Neuronal stem cell (in vitro differentiated cells): ENCODE measurements around the gene GEMIN5.
"Not testable (repeated sequence)": the region's sequence is repeated elsewhere in the genome, so short reads cannot be mapped to it uniquely, and the experiment has no call there.

ENCODE experiments used
- DNase-seq: peaks from one replicate; pipeline ENCODE4 v3.0.0-alpha.2; 2013; ENCODE audit warnings: low spot score
- H2AFZ ChIP-seq: one replicate; pipeline ENCODE4 v1.6.1; 2013; ENCODE audit warnings: mild to moderate bottlenecking, low read length, inconsistent platforms
- H2AK5ac ChIP-seq: 2 replicates; pipeline ENCODE4 v1.6.1; 2013; ENCODE audit warnings: low read depth, mild to moderate bottlenecking, inconsistent platforms, low read length, moderate library complexity, mixed read lengths
- H2BK120ac ChIP-seq: 2 replicates; pipeline ENCODE4 v1.6.1; 2013; ENCODE audit warnings: low read depth, mild to moderate bottlenecking, inconsistent platforms, low read length, moderate library complexity, mixed read lengths
- H2BK12ac ChIP-seq: one replicate; pipeline ENCODE4 v1.6.1; 2013; ENCODE audit warnings: low read length, inconsistent platforms
- H2BK15ac ChIP-seq: 2 replicates; pipeline ENCODE4 v1.6.1; 2013; ENCODE audit warnings: mild to moderate bottlenecking, low read length, inconsistent platforms, mixed read lengths
- H2BK5ac ChIP-seq: one replicate; pipeline ENCODE4 v1.6.1; 2013; ENCODE audit warnings: inconsistent platforms, mild to moderate bottlenecking, low read length, moderate library complexity
- H3K14ac ChIP-seq: one replicate; pipeline ENCODE4 v1.6.1; 2013; ENCODE audit warnings: low read length, inconsistent platforms
- H3K18ac ChIP-seq: 2 replicates; pipeline ENCODE4 v1.6.1; 2013; ENCODE audit warnings: low read length, inconsistent platforms
- H3K23ac ChIP-seq: 2 replicates; pipeline ENCODE4 v1.6.1; 2013; ENCODE audit warnings: low read depth, mild to moderate bottlenecking, mixed read lengths, low read length, inconsistent platforms; ENCODE audit not compliant: poor library complexity
- H3K27ac ChIP-seq: replicated peaks from 3 replicates; pipeline ENCODE4 v1.5.1; 2013; ENCODE audit warnings: low read length, inconsistent platforms
- H3K27me3 ChIP-seq, 3 experiments: 2 replicates each; pipeline ENCODE4 v1.6.1; 2013; ENCODE audit warnings: low read length in 3 of 3, mild to moderate bottlenecking in 2 of 3, inconsistent platforms in 1 of 3, low read depth in 1 of 3, mixed read lengths in 1 of 3, moderate library complexity in 1 of 3; ENCODE audit not compliant: control insufficient read depth in 3 of 3, insufficient read depth in 3 of 3
- H3K36me3 ChIP-seq, 2 donors: replicated peaks in 1 of 2; 2 replicates each; pipeline ENCODE4 v1.6.1; 2013; ENCODE audit warnings: low read length in 2 of 2; ENCODE audit not compliant: control insufficient read depth in 2 of 2, insufficient read depth in 2 of 2
- H3K4ac ChIP-seq: 2 replicates; pipeline ENCODE4 v1.6.1; 2013; ENCODE audit warnings: inconsistent platforms, mild to moderate bottlenecking, low read length, moderate library complexity
- H3K4me1 ChIP-seq, 2 donors: 1 replicate in 1 of 2; 2 replicates in 1 of 2; pipeline ENCODE4 v1.6.1; 2013; ENCODE audit warnings: low read length in 2 of 2, low read depth in 1 of 2; ENCODE audit not compliant: control insufficient read depth in 2 of 2, insufficient read depth in 1 of 2
- H3K4me2 ChIP-seq: one replicate; pipeline ENCODE4 v1.6.1; 2013; ENCODE audit warnings: mild to moderate bottlenecking, low read length, inconsistent platforms; ENCODE audit not compliant: insufficient read depth, poor library complexity, severe bottlenecking
- H3K4me3 ChIP-seq, 2 donors: 2 replicates each; pipeline ENCODE4 v1.5.1; 2013; ENCODE audit warnings: low read length in 2 of 2, mild to moderate bottlenecking in 2 of 2, inconsistent platforms in 1 of 2, moderate library complexity in 1 of 2
- H3K79me1 ChIP-seq: one replicate; pipeline ENCODE4 v1.6.1; 2013; ENCODE audit warnings: low read depth, mild to moderate bottlenecking, inconsistent platforms, low read length, moderate library complexity
- H3K9ac ChIP-seq: one replicate; pipeline ENCODE4 v1.6.1; 2013; ENCODE audit warnings: mild to moderate bottlenecking, low read depth, low read length, inconsistent platforms; ENCODE audit not compliant: poor library complexity
- H3K9me3 ChIP-seq, 2 donors: replicated peaks in 1 of 2; 2 replicates each; pipeline versions ENCODE3 to v1.6.1; 2013; ENCODE audit warnings: low read length in 2 of 2, mild to moderate bottlenecking in 2 of 2, inconsistent platforms in 1 of 2, low read depth in 1 of 2, mixed read lengths in 1 of 2, moderate library complexity in 1 of 2; ENCODE audit not compliant: control insufficient read depth in 2 of 2, insufficient read depth in 1 of 2
- H4K8ac ChIP-seq: one replicate; pipeline ENCODE4 v1.6.1; 2013; ENCODE audit warnings: low read depth, mild to moderate bottlenecking, inconsistent platforms, low read length, moderate library complexity
- H4K91ac ChIP-seq: one replicate; pipeline ENCODE4 v1.6.1; 2013; ENCODE audit warnings: low read length, low read depth, mild to moderate bottlenecking, inconsistent platforms; ENCODE audit not compliant: poor library complexity
- WGBS, 2 donors: extraction: QIAGEN DNeasy Blood & Tissue Kit; methylation state at CpG; one replicate each; pipeline ENCODE4 v1.1.7; 2013; ENCODE audit warnings: missing lambda C conversion rate in 2 of 2, mixed read lengths in 1 of 2; ENCODE audit not compliant: insufficient read length in 2 of 2, insufficient replicate concordance in 1 of 2; ENCODE audit errors: extremely low coverage in 2 of 2; 5-methylcytosine and 5-hydroxymethylcytosine counted together

Gene GEMIN5

GRCh38 chr5:154978294-154978693 lies 40.3 kb upstream of the GEMIN5 start:
- H2BK12ac ChIP-seq, H4K8ac ChIP-seq, H3K4ac ChIP-seq, H2AFZ ChIP-seq, H2AK5ac ChIP-seq, H3K27me3 ChIP-seq, H2BK5ac ChIP-seq, H3K79me1 ChIP-seq, H4K91ac ChIP-seq, H3K27ac ChIP-seq, H3K4me1 ChIP-seq, DNase-seq, H3K4me3 ChIP-seq, H3K36me3 ChIP-seq, H3K18ac ChIP-seq, H3K9me3 ChIP-seq, H2BK120ac ChIP-seq, H3K14ac ChIP-seq, H3K4me2 ChIP-seq, H3K23ac ChIP-seq, H3K9ac ChIP-seq, H2BK15ac ChIP-seq: not testable (repeated sequence)
- no CpG with 5 or more reads among the region's 2 CpGs for WGBS, 2 donors

- WGBS, 2 donors = no CpG with 5 or more reads among the region's 1 CpG
- Histone ChIP-seq H3K79me1 (no peaks in the 10 kb centered on the region), H3K18ac (no peak overlapping the region), H2BK12ac (no peak overlapping the region), H3K27ac (no peak overlapping the region), H3K36me3 (no peaks in the 10 kb centered on the region), H3K14ac (no peak overlapping the region), H4K8ac (no peak overlapping the region), H4K91ac (no peak overlapping the region), H3K4me1 (no peaks in the 10 kb centered on the region), H2BK15ac (no peak overlapping the region), H2AK5ac (no peak overlapping the region), H3K9ac (no peak overlapping the region), H3K4ac (no peak overlapping the region), H2BK5ac (no peak overlapping the region), H2AFZ (no peak overlapping the region), H2BK120ac (no peak overlapping the region), H3K4me3 (no peak overlapping the region), H3K9me3 (peaks cover 0 to 5% of the 10 kb centered on the region in 2 donors), H3K23ac (no peak overlapping the region), H3K27me3 (no peaks in the 10 kb centered on the region), H3K4me2 (no peak overlapping the region)
- DNase-seq = no peak
Measured at GRCh38 chr5:154977409-154977808, 39.4 kb upstream of the GEMIN5 start.

GRCh38 chr5:154976082-154976481 lies 38.1 kb upstream of the GEMIN5 start:
- not testable (repeated sequence) for H3K27me3 ChIP-seq, H2AFZ ChIP-seq, H4K91ac ChIP-seq, H3K23ac ChIP-seq, DNase-seq, H3K79me1 ChIP-seq, H2BK120ac ChIP-seq, H3K18ac ChIP-seq, H3K14ac ChIP-seq, H3K4me2 ChIP-seq, H3K9me3 ChIP-seq, H2BK12ac ChIP-seq, H2AK5ac ChIP-seq, H3K4ac ChIP-seq, H2BK5ac ChIP-seq, H3K4me3 ChIP-seq, H3K36me3 ChIP-seq, H2BK15ac ChIP-seq, H3K4me1 ChIP-seq, H4K8ac ChIP-seq, H3K9ac ChIP-seq, H3K27ac ChIP-seq
- WGBS, 2 donors = no CpG with 5 or more reads among the region's 9 CpGs

- peaks cover 0 to 5% of the 10 kb centered on the region in 2 donors for H3K9me3 ChIP-seq
- H3K18ac ChIP-seq = no peak overlapping the region
- no peak overlapping the region for H3K27ac ChIP-seq
- H3K9ac ChIP-seq = no peak overlapping the region
- H2AFZ ChIP-seq = no peak overlapping the region
- H3K4ac ChIP-seq = no peak overlapping the region
- H3K23ac ChIP-seq = no peak overlapping the region
- no peak overlapping the region for H2BK120ac ChIP-seq
- no peak overlapping the region for H2BK12ac ChIP-seq
- H2BK15ac ChIP-seq = no peak overlapping the region
- no peak overlapping the region for H3K14ac ChIP-seq
- no peak overlapping the region for H2BK5ac ChIP-seq
- DNase-seq = peak; percentile 26
- WGBS, 2 donors = no CpG with 5 or more reads among the region's 2 CpGs
- no peak overlapping the region for H4K91ac ChIP-seq
- no peak overlapping the region for H2AK5ac ChIP-seq
- no peaks in the 10 kb centered on the region for H3K4me1 ChIP-seq
- H3K4me3 ChIP-seq = no peak overlapping the region
- no peaks in the 10 kb centered on the region for H3K27me3 ChIP-seq
- no peaks in the 10 kb centered on the region for H3K79me1 ChIP-seq
- peaks cover 0 to 16% of the 10 kb centered on the region in 2 donors for H3K36me3 ChIP-seq
- no peak overlapping the region for H4K8ac ChIP-seq
- H3K4me2 ChIP-seq = no peak overlapping the region
Measured at GRCh38 chr5:154972476-154973080, 34.6 kb upstream of the GEMIN5 start.
